Mesothelial cell of epicardium (in vitro differentiated cells): ENCODE measurements around the gene MESD. TPM values are rescaled to one million over a fixed set of nuclear protein-coding genes. Genes with fewer than 3 reads are reported as not detected.

Source experiments
- DNase-seq, 2 experiments: peaks; one replicate each; pipeline ENCODE4 v3.0.0; 2021; ENCODE audit warnings: low spot score in 2 of 2; ENCODE audit not compliant: unreplicated experiment in 2 of 2
- H3K27ac Mint-ChIP-seq: 2 replicates; pipeline ENCODE4 v1.8.0; 2021; ENCODE audit warnings: mixed read lengths
- H3K27me3 Mint-ChIP-seq: 2 replicates; pipeline ENCODE4 v1.8.0; 2021; ENCODE audit warnings: low read depth, mixed read lengths
- H3K36me3 Mint-ChIP-seq: 2 replicates; pipeline ENCODE4 v1.8.0; 2021; ENCODE audit warnings: mixed read lengths
- H3K4me1 Mint-ChIP-seq: 2 replicates; pipeline ENCODE4 v1.8.0; 2021; ENCODE audit warnings: mixed read lengths
- H3K4me3 Mint-ChIP-seq: 2 replicates; pipeline ENCODE4 v1.8.0; 2021; ENCODE audit warnings: mild to moderate bottlenecking, moderate library complexity, mixed read lengths
- H3K9me3 Mint-ChIP-seq: 2 replicates; pipeline ENCODE4 v1.8.0; 2021; ENCODE audit warnings: mixed read lengths
- total RNA-seq: library from RNA; stranded (reverse); gene quantifications from 3 replicates; pipeline ENCODE4 v1.2.1, GENCODE V29; 2021
- TF ChIP-seq, protein P1 (sequence below): fragments of 200-600 bp; sonication (generic); IDR thresholded peaks from one replicate; pipeline ENCODE4 v1.5.0; 2021; ENCODE audit warnings: antibody characterized with exemption; ENCODE audit not compliant: unreplicated experiment

Gene MESD
- total RNA-seq, 1 donor from 2014 or later, result 34.9 TPM

DNA sequence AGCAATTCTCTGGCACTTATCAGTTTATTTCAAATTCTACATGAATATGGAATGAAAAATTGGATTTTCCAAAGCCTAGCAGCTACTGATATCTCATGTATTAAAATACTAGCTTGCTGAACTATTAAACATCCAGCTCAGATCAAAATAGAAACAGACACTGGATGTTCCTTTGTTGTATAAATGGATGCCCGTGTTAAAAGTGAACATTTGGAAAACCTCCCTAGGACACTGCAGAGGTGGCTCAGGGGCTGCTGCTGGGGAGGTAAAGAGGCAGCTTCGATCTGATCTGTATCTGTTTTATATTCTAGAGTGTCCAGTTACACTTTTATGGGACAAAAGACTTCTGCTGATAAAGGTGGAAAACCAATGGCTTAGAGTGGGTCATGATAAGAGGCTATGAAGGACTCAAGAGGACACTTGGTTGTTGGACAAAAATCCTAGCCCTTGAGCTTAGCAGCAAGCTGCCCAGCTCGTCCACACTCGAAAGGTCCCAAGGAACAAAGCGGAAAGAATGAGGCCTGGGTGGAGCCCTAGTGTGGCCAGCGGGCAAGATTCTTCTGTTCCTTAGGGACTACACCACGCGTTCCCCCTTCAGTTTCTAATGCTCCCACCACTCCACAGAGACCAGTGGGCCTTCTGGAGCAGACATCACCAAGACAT, 9.9 kb downstream of the MESD start:
- DNase-seq, result no peak
- Mint-ChIP-seq H3K4me1 (peaks cover 16% of the 10 kb centered on the region), H3K27me3 (no peaks in the 10 kb centered on the region), H3K4me3 (no peak overlapping the region), H3K9me3 (no peaks in the 10 kb centered on the region), H3K27ac (no peak overlapping the region), H3K36me3 (peaks cover 28% of the 10 kb centered on the region)
- TF ChIP-seq, protein P1, sequence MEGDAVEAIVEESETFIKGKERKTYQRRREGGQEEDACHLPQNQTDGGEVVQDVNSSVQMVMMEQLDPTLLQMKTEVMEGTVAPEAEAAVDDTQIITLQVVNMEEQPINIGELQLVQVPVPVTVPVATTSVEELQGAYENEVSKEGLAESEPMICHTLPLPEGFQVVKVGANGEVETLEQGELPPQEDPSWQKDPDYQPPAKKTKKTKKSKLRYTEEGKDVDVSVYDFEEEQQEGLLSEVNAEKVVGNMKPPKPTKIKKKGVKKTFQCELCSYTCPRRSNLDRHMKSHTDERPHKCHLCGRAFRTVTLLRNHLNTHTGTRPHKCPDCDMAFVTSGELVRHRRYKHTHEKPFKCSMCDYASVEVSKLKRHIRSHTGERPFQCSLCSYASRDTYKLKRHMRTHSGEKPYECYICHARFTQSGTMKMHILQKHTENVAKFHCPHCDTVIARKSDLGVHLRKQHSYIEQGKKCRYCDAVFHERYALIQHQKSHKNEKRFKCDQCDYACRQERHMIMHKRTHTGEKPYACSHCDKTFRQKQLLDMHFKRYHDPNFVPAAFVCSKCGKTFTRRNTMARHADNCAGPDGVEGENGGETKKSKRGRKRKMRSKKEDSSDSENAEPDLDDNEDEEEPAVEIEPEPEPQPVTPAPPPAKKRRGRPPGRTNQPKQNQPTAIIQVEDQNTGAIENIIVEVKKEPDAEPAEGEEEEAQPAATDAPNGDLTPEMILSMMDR, result no peak

DNA sequence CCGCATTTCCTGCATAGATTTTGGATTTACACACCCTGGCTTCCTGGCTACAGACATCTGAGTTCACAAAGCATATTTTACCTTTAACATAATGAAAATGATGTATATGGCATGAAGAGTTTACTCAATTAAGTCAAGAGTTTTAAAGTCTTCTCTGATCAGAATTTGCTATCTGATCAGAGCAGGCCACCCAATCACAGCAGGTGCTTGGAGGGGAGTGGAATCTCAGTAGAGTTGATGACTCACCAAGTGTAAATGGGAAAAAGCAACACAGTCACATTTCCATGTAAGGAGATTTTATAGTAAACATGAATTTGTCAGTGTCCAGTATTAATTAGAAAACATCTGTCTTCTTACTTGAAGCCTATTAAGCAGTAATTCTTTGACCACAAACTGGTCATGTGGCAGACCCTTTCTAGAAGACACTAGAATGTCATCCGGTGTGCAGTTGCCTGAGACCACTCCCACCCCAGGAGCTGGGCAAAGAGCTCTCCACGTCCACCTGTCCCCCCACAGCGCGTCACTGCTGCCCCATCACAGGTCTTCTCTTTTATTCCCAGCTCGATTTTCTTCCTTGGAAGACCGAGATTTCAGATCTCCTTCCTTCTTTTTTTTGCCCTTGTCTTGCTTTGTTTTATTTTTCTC, 10.8 kb downstream of the MESD start:
- peaks cover 28% of the 10 kb centered on the region for H3K36me3 Mint-ChIP-seq
- no peaks in the 10 kb centered on the region for H3K27me3 Mint-ChIP-seq
- no peak for DNase-seq
- no peak overlapping the region for H3K4me3 Mint-ChIP-seq
- peak overlapping the region; percentile 87 for H3K27ac Mint-ChIP-seq
- H3K9me3 Mint-ChIP-seq, result no peaks in the 10 kb centered on the region
- TF ChIP-seq, protein P1, result no peak
- H3K4me1 Mint-ChIP-seq, result peaks cover 9% of the 10 kb centered on the region

DNA sequence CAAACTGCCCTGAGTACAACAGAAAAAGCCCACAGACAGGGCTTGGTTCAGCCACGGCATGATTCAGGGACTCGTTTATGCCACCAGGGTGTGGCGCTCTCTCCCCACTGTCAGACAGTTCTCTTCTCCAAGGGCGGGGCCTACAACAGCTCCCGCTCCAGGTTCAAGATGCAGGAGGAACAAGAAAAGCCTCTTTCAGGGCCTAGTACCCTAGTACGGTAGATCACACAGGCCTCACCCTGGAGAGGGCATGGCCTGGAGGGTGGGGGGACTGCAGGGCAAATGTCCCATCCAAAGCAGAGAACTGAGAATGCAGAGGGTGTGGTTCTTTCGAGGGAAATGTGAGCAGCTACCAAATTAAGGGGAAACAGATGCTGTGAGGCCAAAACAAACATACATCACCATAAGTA, 12.0 kb downstream of the MESD start:
- Mint-ChIP-seq H3K9me3 (no peaks in the 10 kb centered on the region), H3K4me3 (no peak overlapping the region), H3K27ac (no peak overlapping the region), H3K27me3 (no peaks in the 10 kb centered on the region), H3K4me1 (peaks cover 5% of the 10 kb centered on the region), H3K36me3 (peaks cover 28% of the 10 kb centered on the region)
- TF ChIP-seq, protein P1, result peak; percentile 20
- peak in 1 of 2 experiments; percentile 58 for DNase-seq

DNA sequence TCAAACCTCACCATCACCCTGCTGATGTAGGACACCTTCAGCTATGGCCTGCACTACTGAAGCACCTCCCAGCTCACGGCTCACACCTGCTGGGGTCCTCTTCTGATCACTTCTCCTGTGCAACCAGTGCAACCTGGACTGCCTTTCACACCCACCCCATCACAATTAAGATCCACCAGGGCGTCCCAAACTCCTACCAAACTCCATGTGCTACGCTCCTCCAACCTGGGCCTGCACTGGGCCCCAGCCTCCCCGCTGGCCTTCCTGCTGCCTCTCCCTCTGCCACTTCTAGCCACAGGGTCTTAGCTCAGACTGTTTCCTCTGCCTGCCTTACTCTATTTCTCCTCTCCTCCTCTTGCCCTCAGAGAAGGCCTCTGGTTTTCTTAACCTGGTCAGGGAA, 12.8 kb downstream of the MESD start:
- Mint-ChIP-seq H3K4me3 (no peak overlapping the region), H3K36me3 (peaks cover 22% of the 10 kb centered on the region), H3K4me1 (peaks cover 3% of the 10 kb centered on the region), H3K27ac (no peak overlapping the region), H3K9me3 (no peaks in the 10 kb centered on the region), H3K27me3 (no peaks in the 10 kb centered on the region)
- DNase-seq, result no peak
- TF ChIP-seq, protein P1, result no peak

DNA sequence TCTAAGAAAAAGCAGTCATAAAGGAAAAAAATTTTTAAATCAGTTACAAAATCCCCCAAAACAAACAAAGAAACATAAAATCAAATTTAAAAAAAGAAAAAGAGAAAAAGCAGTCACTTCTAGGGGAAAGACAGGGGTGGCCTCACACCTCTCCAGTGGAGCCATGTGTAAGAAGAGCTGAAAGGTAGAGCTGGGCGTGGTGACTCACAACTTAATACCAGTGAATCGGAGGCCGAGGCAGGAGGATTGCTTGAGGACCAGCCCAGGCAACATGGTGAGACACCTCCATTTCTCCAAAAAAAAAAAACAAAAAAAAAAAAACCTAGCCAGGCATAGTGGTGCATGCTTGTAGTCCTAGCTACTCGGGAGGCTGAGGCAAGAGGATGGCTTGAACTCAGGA, 14.7 kb downstream of the MESD start:
- no peak overlapping the region for H3K27ac Mint-ChIP-seq
- TF ChIP-seq, protein P1, result no peak
- peaks cover 19% of the 10 kb centered on the region for H3K36me3 Mint-ChIP-seq
- DNase-seq, result no peak
- H3K9me3 Mint-ChIP-seq, result no peaks in the 10 kb centered on the region
- H3K4me1 Mint-ChIP-seq, result peaks cover 4% of the 10 kb centered on the region
- H3K4me3 Mint-ChIP-seq, result no peak overlapping the region
- H3K27me3 Mint-ChIP-seq, result no peaks in the 10 kb centered on the region
